ENCODE results near the gene SLC9C1. TPM values are rescaled to one million over a fixed set of nuclear protein-coding genes. Genes with fewer than 3 reads are reported as not detected.

SLC9C1 gene
- total and polyA plus RNA-seq, 7 donors, result 0.01 to 0.32 (median 0.17) TPM; not detected in 2

- DNase-seq (no peak), ATAC-seq (no peak)
- Histone ChIP-seq H3K4me3 (no peak overlapping the region), H3K27ac (no peak overlapping the region), H3K36me3 (ENCODE audit: insufficient read depth in 1 of 2, low read depth in 1 of 2) (no peaks in the 10 kb centered on the region), H3K4me1 (no peaks in the 10 kb centered on the region), H3K27me3 (ENCODE audit: insufficient read depth in 3 of 3, low read length in 2 of 3) (no peaks in the 10 kb centered on the region), H3K9me3 (no peaks in the 10 kb centered on the region)
- 41 to 72% (median 49%) methylated on average over 2 of the region's 2 CpGs for WGBS, 3 donors
- intact Hi-C loops (cut with DNase I), result no loop called here
- TF ChIP-seq CTCF (IDR thresholded peaks at IDR 0.05), result no peak
Measured at GRCh38 chr3:112338727-112339056, 44.7 kb upstream of the SLC9C1 start.

GRCh38 chr3:112338021-112338726, 44.2 kb upstream of the SLC9C1 start:
- DNase-seq (no peak), ATAC-seq (no peak)
- Histone ChIP-seq H3K4me3 (no peak overlapping the region), H3K4me1 (no peaks in the 10 kb centered on the region), H3K27ac (no peak overlapping the region), H3K9me3 (no peaks in the 10 kb centered on the region), H3K36me3 (ENCODE audit: insufficient read depth in 1 of 2, low read depth in 1 of 2) (no peaks in the 10 kb centered on the region), H3K27me3 (ENCODE audit: insufficient read depth in 3 of 3, low read length in 2 of 3) (peaks cover 0 to 3% (median 0%) of the 10 kb centered on the region in 3 donors)
- WGBS, 3 donors, result 68 to 78% (median 69%) methylated on average over 6 of the region's 6 CpGs
- no peak for TF ChIP-seq CTCF (IDR thresholded peaks at IDR 0.05)
- intact Hi-C loops (cut with DNase I), result no loop called here

- no peak for DNase-seq
- H3K4me1 ChIP-seq, result no peaks in the 10 kb centered on the region
- H3K27me3 ChIP-seq (ENCODE audit: insufficient read depth in 3 of 3, low read length in 2 of 3), result peaks cover 0 to 3% (median 0%) of the 10 kb centered on the region in 3 donors
- no peak overlapping the region for H3K4me3 ChIP-seq
- no peaks in the 10 kb centered on the region for H3K36me3 ChIP-seq (ENCODE audit: insufficient read depth in 1 of 2, low read depth in 1 of 2)
- TF ChIP-seq CTCF (IDR thresholded peaks at IDR 0.05), result no peak
- ATAC-seq, result no peak
- intact Hi-C loops (cut with DNase I), result no loop called here
- WGBS, 3 donors, result 95 to 100% (median 97%) methylated on average over 2 of the region's 2 CpGs
- no peaks in the 10 kb centered on the region for H3K9me3 ChIP-seq
- H3K27ac ChIP-seq, result no peak overlapping the region
Measured at GRCh38 chr3:112335434-112335781, 41.4 kb upstream of the SLC9C1 start.

GRCh38 chr3:112334691-112335433, 40.8 kb upstream of the SLC9C1 start:
- Histone ChIP-seq H3K27ac (no peak overlapping the region), H3K27me3 (ENCODE audit: insufficient read depth in 3 of 3, low read length in 2 of 3) (peaks cover 0 to 3% (median 0%) of the 10 kb centered on the region in 3 donors), H3K36me3 (ENCODE audit: insufficient read depth in 1 of 2, low read depth in 1 of 2) (no peaks in the 10 kb centered on the region), H3K4me1 (no peaks in the 10 kb centered on the region), H3K9me3 (no peaks in the 10 kb centered on the region), H3K4me3 (peak overlapping the region; percentile 64)
- ATAC-seq (no peak), DNase-seq (no peak)
- 34 to 41% (median 36%) methylated on average over 6 of the region's 6 CpGs for WGBS, 3 donors
- no peak for TF ChIP-seq CTCF (IDR thresholded peaks at IDR 0.05)
- intact Hi-C loops (cut with DNase I), result no loop called here
